ENCODE results near the gene NUAK1.

DNA sequence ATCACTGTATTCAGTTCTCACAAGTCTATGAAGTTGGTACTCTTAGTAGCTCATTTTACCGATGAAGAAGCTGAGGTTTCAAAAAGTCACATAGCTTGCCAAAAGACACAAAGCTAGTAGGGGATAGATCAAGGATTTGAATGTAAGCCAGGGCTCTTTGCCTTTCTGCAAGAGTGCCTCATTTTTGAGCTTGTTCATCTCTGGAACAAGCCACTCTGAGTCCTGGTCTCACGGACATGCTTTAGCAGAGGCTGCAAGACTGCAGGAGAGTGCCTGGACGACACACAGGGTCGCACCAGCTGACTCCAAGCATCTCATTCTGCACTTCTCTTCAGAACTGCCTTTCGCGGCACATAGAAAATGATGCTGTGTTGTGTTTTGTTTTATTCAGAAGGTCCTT is 3.7 kb downstream of the NUAK1 start:
- TF ChIP-seq EP300 (IDR thresholded peaks at IDR 0.05), result no peak
- no peak for TF ChIP-seq POLR2A (IDR thresholded peaks at IDR 0.05)
